ENCODE measurements around the gene INTS3.
"Not testable (repeated sequence)": the region's sequence is repeated elsewhere in the genome, so short reads cannot be mapped to it uniquely, and the experiment has no call there.

Gene INTS3

GRCh38 chr1:153778051-153778823 lies 50.4 kb downstream of the INTS3 start:
- DNase-seq (ENCODE audit: low read depth) = no peak

- no peak for DNase-seq (ENCODE audit: low read depth)
Observed at GRCh38 chr1:153778824-153779519, 51.1 kb downstream of the INTS3 start.

- no peak for DNase-seq (ENCODE audit: low read depth)
Observed at GRCh38 chr1:153779781-153780541, 52.1 kb downstream of the INTS3 start.

- no peak for DNase-seq (ENCODE audit: low read depth)
Observed at GRCh38 chr1:153780551-153780950, 52.7 kb downstream of the INTS3 start.

- DNase-seq (ENCODE audit: low read depth) = not testable (repeated sequence)
Observed at GRCh38 chr1:153782648-153783047, 54.8 kb downstream of the INTS3 start.

GRCh38 chr1:153783233-153784190 lies 55.7 kb downstream of the INTS3 start:
- DNase-seq (ENCODE audit: low read depth) = peak; percentile 85

- DNase-seq (ENCODE audit: low read depth) = no peak
Observed at GRCh38 chr1:153786038-153786790, 58.4 kb downstream of the INTS3 start.

- DNase-seq (ENCODE audit: low read depth) = no peak
Observed at GRCh38 chr1:153789478-153790034, 61.7 kb downstream of the INTS3 start.

- no peak for DNase-seq (ENCODE audit: low read depth)
Observed at GRCh38 chr1:153790313-153790965, 62.6 kb downstream of the INTS3 start.

- no peak for DNase-seq (ENCODE audit: low read depth)
Observed at GRCh38 chr1:153790966-153791647, 63.3 kb downstream of the INTS3 start.

GRCh38 chr1:153791648-153792253 lies 63.9 kb downstream of the INTS3 start:
- no peak for DNase-seq (ENCODE audit: low read depth)

GRCh38 chr1:153792631-153793041 lies 64.8 kb downstream of the INTS3 start:
- no peak for DNase-seq (ENCODE audit: low read depth)

- no peak for DNase-seq (ENCODE audit: low read depth)
Observed at GRCh38 chr1:153793261-153793972, 65.6 kb downstream of the INTS3 start.

- DNase-seq (ENCODE audit: low read depth) = no peak
Observed at GRCh38 chr1:153793973-153794615, 66.2 kb downstream of the INTS3 start.

- DNase-seq (ENCODE audit: low read depth) = no peak
Observed at GRCh38 chr1:153794624-153795329, 66.9 kb downstream of the INTS3 start.

- DNase-seq (ENCODE audit: low read depth) = no peak
Observed at GRCh38 chr1:153795330-153795837, 67.5 kb downstream of the INTS3 start.

Data from stimulated activated CD4-positive, alpha-beta T cell treated with anti-CD3 and anti-CD28 coated beads, Interleukin-2, amount 100 ng/mL, for 4 hours (primary cell).